AG09309 (cell line): ENCODE measurements around the gene PSMD8.
"Not testable (repeated sequence)": the region's sequence is repeated elsewhere in the genome, so short reads cannot be mapped to it uniquely, and the experiment has no call there.

Experiments used
- DNase-seq: peaks from one replicate; pipeline ENCODE4 v3.0.0-alpha.2; 2010; ENCODE audit warnings: low read depth
- H3K4me3 ChIP-seq: 2 replicates; pipeline ENCODE4 v1.5.1; 2011; ENCODE audit warnings: mild to moderate bottlenecking, low read depth, low read length, moderate library complexity; ENCODE audit not compliant: control insufficient read depth
- TF ChIP-seq, protein P1 (sequence below): IDR thresholded peaks from 2 replicates; pipeline ENCODE4 v1.5.1; 2011; ENCODE audit warnings: mild to moderate bottlenecking, low read depth, low read length, inconsistent platforms; ENCODE audit not compliant: insufficient read depth, control insufficient read depth; ENCODE audit errors: missing control alignments

Gene PSMD8

DNA sequence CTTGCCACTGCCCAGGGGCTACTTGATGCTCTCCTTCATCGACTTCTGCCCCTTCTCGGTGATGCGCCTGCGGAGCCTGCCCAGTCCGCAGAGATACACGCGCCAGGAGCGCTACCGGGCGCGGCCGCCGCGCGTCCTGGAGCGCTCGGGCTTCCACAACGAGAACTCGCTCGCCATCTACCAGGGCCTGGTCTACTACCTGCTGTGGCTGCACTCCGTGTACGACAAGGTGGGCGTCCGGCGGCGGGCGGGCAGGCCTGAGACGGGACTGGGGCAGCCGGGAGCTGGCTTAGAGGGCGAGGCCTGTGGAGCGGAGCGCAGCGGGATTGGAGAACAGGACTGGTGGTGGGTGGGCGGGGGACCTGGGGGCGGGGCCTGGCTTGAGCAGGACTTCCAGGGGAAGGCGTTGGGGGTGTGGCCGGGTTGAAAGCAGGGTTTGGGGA lies 12.7 kb upstream of the PSMD8 start:
- TF ChIP-seq, protein P1, sequence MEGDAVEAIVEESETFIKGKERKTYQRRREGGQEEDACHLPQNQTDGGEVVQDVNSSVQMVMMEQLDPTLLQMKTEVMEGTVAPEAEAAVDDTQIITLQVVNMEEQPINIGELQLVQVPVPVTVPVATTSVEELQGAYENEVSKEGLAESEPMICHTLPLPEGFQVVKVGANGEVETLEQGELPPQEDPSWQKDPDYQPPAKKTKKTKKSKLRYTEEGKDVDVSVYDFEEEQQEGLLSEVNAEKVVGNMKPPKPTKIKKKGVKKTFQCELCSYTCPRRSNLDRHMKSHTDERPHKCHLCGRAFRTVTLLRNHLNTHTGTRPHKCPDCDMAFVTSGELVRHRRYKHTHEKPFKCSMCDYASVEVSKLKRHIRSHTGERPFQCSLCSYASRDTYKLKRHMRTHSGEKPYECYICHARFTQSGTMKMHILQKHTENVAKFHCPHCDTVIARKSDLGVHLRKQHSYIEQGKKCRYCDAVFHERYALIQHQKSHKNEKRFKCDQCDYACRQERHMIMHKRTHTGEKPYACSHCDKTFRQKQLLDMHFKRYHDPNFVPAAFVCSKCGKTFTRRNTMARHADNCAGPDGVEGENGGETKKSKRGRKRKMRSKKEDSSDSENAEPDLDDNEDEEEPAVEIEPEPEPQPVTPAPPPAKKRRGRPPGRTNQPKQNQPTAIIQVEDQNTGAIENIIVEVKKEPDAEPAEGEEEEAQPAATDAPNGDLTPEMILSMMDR: peak; percentile 20
- DNase-seq: no peak
- peak overlapping the region; percentile 70 for H3K4me3 ChIP-seq

DNA sequence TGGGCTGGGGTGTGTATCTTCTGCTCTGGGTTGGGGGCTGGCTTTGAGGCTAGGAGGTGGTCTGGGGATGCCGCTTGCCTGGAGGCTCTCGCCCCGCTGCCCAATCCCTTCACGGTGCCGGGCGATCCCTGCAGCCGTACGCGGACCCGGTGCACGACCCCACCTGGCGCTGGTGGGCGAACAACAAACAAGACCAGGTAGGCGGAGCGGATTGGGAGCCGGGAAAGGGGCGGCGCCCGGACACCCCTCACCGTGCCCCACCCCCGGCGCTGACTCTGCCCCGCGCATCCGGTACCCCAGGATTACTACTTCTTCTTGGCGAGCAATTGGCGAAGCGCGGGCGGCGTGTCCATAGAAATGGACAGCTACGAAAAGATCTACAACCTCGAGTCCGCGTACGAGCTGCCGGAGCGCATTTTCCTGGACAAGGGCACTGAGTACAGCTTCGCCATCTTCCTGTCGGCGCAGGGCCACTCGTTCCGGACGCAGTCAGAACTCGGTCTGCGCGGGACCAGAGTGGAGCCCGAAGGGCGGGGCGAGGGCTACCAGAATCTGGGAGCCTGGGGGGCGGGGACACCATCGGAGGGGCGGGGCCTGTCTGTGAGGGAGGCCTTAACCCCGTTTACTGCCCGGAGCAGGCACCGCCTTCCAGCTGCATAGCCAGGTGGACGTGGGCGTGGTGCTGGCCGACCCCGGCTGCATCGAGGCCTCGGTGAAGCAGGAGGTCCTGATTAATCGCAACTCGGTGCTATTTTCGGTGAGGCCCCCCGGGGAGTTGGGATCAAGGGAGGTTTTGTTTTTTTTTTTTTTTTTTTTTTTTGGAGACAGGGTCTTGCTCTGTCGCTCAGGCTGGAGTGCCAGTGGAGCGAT lies 12.1 kb upstream of the PSMD8 start:
- DNase-seq: no peak
- H3K4me3 ChIP-seq: peak overlapping the region; percentile 70
- TF ChIP-seq, protein P1: no peak

DNA sequence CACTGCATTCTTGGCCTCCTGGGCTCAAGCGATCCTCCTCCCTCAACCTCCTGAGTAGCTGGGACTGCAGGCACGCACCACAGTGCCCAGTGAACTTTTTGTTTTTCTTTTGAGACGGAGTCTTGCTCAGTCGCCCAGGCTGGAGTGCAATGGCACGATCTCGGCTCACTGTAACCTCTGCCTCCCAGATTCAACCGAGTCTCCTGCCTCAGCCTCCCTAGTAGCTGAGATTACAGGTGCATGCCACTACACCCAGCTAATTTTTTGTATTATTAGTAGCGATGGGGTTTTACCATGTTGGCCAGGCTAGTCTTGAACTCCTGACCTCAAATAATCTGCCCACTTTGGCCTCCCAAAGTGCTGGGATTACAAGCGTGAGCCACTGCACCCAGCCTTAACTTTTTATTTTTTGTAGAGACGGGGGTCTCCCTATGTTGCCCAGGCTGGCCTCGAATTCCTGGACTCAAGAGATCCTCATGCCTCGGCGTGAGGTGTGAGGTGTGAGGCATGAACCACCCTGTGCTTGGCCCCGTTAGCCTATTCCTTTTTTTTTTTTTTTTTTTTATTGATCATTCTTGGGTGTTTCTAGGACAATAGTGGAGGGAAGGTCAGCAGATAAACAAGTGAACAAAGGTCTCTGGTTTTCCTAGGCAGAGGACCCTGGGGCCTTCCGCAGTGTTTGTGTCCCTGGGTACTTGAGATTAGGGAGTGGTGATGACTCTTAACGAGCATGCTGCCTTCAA lies 11.3 kb upstream of the PSMD8 start:
- H3K4me3 ChIP-seq: peak overlapping the region; percentile 70; the same call in 1 of the 2 replicates

DNA sequence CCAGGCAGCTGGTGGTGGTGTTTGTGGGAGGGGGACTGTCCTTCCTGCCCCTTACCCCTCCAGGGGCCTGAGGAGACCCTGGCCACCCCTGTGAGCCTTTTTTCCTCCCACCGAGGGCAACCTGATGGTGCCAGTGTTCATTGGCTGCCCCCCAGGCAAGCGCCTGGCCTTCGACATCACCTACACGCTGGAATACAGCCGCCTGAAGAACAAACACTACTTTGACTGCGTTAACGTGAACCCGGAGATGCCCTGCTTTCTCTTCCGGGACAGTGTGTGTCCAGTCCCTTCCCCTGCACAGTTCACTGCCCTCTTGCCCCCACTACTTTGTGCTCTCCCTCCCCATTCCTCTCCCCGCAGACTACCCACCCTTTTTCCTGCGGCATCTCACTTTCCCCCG lies 7.3 kb upstream of the PSMD8 start:
- H3K4me3 ChIP-seq: no peak overlapping the region
- TF ChIP-seq, protein P1: no peak
- DNase-seq: no peak

More for the DNA sequence above, 11.3 kb upstream of the PSMD8 start:
- DNase-seq: not testable (repeated sequence)

DNA sequence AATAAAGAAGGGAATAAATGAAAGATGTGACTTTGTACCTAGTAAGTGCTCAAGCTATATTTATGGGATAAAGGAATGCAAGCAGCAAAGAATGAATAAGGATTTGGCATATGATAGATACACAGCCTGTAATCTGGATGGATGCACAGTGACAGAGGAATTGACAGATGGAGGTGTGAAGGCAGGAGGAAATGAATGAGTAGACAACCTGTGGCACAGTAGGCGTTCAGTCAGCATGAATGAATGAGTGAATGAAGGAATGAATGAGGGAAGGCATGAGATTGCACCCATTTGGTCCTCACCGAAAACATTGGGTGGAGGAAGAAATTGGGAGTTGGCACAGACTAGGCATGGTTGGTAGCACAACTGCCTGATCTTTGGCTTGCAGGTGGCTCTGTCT lies 4.8 kb upstream of the PSMD8 start:
- DNase-seq: no peak
- TF ChIP-seq, protein P1: no peak
- no peak overlapping the region for H3K4me3 ChIP-seq

DNA sequence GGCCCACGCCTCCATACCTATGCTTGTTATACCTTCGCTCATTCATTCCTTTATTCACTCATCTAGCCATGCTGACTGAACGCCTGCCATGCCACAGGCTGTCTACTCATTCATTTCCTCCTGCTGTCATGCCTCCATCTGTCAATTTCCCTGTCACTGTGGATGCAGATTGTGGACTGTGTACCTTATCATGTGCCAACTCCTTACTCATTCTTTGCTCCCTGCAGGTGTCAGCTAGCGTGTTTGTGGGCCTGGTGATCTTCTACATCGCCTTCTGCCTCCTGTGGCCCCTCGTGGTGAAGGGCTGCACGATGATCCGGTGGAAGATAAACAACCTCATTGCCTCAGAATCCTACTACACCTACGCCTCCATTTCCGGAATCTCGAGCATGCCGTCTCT lies 4.1 kb upstream of the PSMD8 start:
- no peak for DNase-seq

More for the DNA sequence above, 4.1 kb upstream of the PSMD8 start:
- TF ChIP-seq, protein P1: no peak
- no peak overlapping the region for H3K4me3 ChIP-seq
